ENCODE measurements around the gene CCDC61.

Gene CCDC61, protein sequence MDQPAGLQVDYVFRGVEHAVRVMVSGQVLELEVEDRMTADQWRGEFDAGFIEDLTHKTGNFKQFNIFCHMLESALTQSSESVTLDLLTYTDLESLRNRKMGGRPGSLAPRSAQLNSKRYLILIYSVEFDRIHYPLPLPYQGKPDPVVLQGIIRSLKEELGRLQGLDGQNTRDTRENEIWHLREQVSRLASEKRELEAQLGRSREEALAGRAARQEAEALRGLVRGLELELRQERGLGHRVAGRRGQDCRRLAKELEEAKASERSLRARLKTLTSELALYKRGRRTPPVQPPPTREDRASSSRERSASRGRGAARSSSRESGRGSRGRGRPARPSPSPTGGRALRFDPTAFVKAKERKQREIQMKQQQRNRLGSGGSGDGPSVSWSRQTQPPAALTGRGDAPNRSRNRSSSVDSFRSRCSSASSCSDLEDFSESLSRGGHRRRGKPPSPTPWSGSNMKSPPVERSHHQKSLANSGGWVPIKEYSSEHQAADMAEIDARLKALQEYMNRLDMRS

DNA sequence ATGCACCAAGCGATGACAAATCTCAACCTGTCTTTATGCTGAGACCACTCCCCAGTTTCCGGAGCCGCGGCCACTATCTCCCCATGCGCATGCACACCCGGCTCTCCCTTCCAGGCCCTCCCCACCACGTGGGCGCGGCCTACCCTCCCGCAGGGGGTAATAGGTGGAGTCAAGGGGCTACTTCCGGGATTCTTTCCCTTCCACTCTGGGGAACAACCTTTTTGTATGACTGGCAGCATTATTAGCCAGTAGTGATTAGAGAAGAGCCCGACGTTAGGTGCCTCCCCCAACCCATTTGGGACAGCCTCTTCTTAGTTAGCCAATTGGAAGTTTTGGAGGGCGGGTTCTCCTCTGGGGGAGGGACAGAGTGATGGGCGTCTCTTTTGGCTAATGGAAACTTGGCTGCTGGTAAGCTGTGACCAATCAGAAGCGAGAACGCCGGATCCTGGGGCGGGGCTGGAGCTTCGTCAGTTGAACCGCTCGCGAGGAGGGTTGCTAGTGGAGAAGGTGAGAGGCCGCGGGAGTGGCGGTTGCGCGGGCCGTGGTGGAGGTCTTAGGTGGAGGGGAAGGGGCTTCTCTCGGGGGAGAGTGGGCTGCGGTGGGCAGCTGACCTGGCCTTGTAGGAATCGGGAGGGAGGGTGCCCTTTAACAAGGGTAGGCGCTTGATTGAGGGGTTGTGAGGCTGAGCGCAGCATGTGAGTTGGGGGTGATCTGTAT, at the start of gene CCDC61:
Gene CCDC61 (plus strand): TSS at position 470 of the 717 bp plus-strand sequence. CDS start 7,552 bp downstream, outside the sequence.
- DNase-seq = peak; percentile 97 to 100

- DNase-seq = no peak
Measured at GRCh38 chr19:45947926-45948325, 47.3 kb upstream of the CCDC61 start.

GRCh38 chr19:45952341-45952685, 43.0 kb upstream of the CCDC61 start:
- no peak for DNase-seq

DNA sequence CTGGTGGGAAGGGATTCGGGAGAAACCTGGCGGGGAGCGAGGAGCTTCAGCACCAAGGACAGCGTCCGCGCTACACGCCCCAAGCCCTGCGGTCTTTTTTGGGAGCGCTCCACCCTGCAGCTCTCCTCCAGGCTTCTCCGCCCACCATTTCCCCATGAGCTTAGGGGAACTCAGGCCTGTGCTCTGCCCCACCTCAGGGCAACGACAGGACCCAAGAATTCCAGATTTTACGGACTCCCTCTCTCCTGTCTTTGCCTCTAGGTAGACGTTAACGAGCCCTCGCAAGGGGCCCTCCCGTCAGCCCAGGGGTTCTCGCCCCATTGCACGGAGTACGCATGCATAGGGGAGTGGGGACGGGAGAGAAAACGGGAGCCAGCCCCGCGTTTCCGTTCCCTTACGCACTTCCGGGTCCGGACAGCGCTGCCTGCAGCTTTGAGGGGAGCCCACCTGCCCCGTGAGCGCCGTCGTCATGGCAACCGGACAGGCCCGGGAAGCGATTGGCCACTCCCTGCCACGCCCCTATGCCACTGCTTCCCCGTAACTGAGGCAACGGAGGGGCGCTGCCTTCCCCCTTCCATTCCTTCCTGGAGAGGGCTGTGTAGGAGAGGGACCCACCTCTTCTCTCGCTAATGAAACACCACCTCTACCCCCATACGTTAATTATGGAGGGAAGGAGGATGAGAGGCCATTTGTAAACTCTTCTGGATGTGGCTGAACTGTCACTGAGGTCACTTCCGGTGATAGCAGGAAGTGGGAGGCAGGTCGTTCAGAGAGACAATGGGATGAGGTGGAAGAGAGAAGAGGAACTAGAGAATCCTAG, 42.4 kb upstream of the CCDC61 start:
- peak; percentile 4 to 13 for DNase-seq

- no peak for DNase-seq
Measured at GRCh38 chr19:45953676-45954075, 41.6 kb upstream of the CCDC61 start.

DNA sequence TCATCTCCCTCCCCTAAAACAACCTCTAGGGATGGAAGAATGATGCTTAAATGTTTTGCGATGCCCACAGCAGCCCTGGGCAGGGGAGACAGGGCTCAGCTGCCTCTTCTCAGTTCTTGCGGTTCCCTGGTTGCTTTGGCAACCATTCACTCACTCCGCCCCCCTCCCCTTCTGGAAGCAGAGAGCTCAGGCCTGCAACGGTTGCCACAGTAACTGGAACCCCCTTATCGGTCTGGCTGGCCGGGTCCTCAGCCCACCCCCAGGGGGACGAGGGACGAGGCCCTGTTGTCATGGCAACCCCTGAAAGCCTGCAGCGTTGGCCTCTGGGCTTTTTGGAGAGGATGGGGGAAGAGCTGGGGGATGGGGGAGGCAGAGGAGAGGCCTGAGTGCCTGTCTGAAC, 41.1 kb upstream of the CCDC61 start:
- DNase-seq = no peak

DNA sequence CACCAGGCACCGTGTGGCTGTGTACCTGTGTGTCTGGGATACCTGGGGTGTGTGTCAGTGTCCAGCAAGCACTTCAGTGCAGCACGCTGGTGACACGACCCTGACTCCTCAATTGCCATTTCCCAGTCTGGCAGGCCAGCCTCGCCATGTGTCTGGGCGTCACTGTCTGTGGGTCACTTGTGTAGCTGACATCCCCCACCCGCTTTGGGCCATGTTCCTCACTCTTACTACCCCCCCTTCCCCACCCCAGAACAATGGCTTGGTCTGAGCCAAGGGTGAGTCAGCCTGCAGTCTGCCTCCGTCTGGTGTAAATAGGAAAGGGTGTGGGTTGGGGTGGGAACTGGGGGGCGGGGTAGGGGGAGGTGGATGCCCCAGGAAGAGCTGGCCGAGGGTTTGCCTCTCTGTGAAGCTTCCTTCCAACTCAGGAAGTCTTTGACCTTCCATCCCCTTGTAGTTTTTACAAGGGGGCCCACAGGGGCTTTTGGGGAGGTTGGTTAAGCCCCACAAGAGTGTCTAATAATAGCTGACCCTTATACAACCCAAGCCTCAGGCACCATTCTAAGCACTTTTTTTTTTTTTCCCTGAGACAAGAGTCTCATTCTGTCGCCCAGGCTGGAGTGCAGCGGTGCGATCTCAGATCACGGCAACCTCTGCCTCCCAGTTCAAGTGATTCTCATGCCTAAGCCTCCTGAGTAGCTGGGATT, 39.2 kb upstream of the CCDC61 start:
- DNase-seq = no peak

GRCh38 chr19:45958320-45958719, 36.9 kb upstream of the CCDC61 start:
- no peak for DNase-seq

- DNase-seq = no peak
Measured at GRCh38 chr19:45958769-45959516, 36.3 kb upstream of the CCDC61 start.

- no peak for DNase-seq
Measured at GRCh38 chr19:45959517-45960025, 35.7 kb upstream of the CCDC61 start.

- no peak for DNase-seq
Measured at GRCh38 chr19:45960595-45961235, 34.6 kb upstream of the CCDC61 start.

- no peak for DNase-seq
Measured at GRCh38 chr19:45962021-45962420, 33.2 kb upstream of the CCDC61 start.

DNA sequence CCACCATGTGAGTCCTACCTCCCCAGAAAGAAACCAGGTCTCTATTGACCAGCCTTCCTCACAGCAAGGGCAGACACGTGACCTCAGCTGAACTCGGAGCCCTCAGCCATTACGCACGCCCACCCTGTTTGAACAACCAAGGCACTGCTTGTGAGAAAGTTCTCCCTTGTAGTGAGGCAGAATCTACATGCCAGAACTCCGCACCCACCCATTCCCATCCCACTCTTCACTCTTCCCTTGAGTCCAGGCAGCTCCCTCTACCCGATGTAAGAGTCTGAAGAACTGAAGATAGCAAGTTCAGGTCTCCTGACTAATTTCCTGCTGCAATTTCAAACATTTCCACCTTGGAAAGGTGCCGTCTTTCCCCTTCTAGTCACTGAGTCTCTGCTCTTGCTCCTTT, 28.0 kb upstream of the CCDC61 start:
- no peak for DNase-seq

- no peak for DNase-seq
Measured at GRCh38 chr19:45968626-45969025, 26.6 kb upstream of the CCDC61 start.

DNA sequence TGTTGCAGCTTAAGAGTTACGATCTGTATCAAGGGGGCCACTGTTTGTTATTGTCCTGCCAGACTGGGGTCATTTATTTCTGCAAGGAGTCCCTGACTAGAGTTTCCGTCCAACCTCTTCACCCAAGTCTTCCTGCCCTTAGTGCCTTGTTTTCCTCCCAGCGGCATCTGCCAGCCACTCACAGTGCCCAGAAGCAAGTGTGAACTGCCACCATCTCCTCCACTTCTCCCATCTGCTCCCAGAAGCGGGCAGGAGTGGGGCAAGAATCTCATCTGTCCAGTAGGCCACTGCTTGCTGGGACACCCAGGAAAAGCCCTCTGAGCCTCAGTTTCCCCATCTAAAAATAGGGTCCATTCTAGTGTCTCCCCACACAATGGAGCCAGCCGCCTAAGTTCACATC, 25.6 kb upstream of the CCDC61 start:
- DNase-seq = no peak

DNA sequence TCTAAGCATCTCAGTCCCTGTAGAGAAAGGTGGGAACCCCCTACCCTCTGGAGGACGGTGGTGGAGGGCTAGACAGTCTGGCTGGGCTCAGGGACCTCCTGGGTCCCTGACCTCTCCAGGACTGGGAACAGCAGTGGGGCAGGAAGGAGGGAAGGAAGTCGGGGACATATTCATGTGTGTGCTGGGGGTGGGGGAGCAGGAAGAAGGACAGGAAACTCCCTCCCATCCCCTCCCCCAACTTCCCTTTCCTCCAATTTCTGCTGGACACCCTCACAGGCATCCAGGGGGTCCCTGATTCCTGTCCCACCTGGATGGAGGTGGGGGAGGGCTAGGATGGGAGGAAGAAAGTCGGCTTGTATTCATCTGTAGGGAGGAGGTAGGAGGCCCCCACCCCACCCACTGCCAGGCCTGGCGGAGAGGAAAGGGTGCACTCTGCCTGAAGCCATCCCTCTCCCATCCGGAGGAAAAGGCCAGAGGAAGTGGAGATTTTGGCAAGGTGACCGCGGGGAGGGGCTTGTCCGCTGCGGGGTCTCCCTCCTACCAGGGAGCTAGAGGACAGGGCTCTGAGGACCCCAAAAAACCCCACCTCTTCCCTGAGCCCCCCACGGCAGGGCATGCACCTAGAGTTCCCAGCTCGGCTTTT, 23.9 kb upstream of the CCDC61 start:
- DNase-seq = no peak

DNA sequence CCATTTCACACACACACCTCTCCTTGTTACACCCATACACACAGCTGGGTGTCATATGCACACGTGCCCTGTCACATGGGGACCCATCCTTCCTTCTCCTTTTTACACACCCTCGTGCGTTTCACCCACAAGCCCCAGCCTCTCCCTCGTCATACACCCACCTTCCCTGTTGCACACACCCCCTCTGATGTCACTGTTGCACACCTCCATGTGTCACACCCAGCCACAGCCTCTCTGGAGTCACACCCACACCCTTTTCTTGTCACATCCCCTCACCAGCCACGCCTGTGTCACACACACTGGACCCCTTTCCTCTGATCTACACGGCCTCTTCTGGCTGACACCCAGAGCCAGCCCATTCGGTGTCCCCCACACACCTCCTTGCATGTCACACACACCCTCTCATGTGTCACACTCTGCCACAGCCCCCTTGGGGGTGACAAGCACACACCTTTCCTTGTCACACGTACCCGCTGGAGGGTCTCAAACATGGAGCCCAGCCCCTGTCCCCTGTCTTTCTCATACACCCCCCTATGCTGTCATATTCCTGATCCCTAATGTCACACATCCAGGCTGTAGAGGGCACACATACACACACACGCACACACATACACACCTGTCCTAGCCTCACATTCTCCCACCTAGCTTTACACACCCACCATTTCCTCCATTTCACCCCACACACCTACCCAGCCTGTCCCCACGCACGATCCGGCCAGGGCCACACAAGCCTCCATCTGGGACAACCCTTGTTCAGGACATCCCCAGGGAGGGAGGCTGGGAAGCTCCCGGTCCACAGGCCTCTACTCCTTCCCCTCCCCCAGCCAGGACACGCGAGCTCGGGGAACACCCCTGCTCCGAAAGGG, 23.0 kb upstream of the CCDC61 start:
- peak; percentile 11 to 60 for DNase-seq

GRCh38 chr19:45972947-45973540, 22.2 kb upstream of the CCDC61 start:
- no peak for DNase-seq

Data from CD4-positive, alpha-beta T cell treated with Interleukin-1 beta for 1 hour (primary cell).